ENCODE data around the gene ALK.
"Not testable (repeated sequence)": the region's sequence is repeated elsewhere in the genome, so short reads cannot be mapped to it uniquely, and the experiment has no call there.

GRCh38 chr2:29245035-29245741 lies 676.2 kb downstream of the ALK start:
- not testable (repeated sequence) for TF ChIP-seq CTCF, POLR2A (IDR thresholded peaks at IDR 0.05)
